ENCODE data around the gene RCE1. TPM values are rescaled to one million over a fixed set of nuclear protein-coding genes. Genes with fewer than 3 reads are reported as not detected.

Gene RCE1
- total RNA-seq, 1 donor = 18.1 TPM

DNA sequence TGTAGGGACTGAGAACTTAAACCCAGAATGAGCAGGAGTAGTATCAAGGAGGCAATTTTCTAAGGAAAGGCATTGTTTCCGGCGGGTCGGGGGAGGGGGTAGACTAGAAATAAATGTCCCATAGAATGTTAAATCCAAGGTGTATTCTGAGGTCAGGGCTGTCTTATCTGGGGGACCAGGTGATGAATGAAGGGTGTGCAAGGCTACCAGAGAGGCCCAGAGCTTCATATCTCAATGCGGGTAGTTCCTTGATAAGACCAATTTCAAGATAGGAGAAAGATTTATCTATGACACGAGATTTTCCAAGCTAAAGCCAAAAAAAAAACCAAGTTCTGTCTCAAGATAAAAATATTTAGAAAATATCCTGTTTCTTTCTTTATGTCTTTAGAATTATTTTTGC lies 8.3 kb upstream of the RCE1 start:
- Histone ChIP-seq H3K4me3 (ENCODE audit: insufficient read depth, low read length) (no peak overlapping the region), H3K4me2 (ENCODE audit: insufficient read depth, low read length) (no peak overlapping the region), H3K27me3 (ENCODE audit: insufficient read depth, low read length) (no peaks in the 10 kb centered on the region), H3K4me1 (ENCODE audit: insufficient read depth, low read length) (peaks cover 13% of the 10 kb centered on the region), H3K79me2 (ENCODE audit: insufficient read depth, low read length) (peaks cover 6% of the 10 kb centered on the region), H3K36me3 (ENCODE audit: insufficient read depth, low read length) (no peaks in the 10 kb centered on the region), H2AFZ (ENCODE audit: low read length) (no peak overlapping the region), H3K27ac (ENCODE audit: low read depth, low read length) (peak overlapping the region; percentile 54), H4K20me1 (ENCODE audit: insufficient read depth, low read length) (no peaks in the 10 kb centered on the region), H3K9me3 (ENCODE audit: low read depth, low read length) (no peaks in the 10 kb centered on the region)
- TF ChIP-seq, protein P1, sequence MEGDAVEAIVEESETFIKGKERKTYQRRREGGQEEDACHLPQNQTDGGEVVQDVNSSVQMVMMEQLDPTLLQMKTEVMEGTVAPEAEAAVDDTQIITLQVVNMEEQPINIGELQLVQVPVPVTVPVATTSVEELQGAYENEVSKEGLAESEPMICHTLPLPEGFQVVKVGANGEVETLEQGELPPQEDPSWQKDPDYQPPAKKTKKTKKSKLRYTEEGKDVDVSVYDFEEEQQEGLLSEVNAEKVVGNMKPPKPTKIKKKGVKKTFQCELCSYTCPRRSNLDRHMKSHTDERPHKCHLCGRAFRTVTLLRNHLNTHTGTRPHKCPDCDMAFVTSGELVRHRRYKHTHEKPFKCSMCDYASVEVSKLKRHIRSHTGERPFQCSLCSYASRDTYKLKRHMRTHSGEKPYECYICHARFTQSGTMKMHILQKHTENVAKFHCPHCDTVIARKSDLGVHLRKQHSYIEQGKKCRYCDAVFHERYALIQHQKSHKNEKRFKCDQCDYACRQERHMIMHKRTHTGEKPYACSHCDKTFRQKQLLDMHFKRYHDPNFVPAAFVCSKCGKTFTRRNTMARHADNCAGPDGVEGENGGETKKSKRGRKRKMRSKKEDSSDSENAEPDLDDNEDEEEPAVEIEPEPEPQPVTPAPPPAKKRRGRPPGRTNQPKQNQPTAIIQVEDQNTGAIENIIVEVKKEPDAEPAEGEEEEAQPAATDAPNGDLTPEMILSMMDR (IDR thresholded peaks at IDR 0.05; ENCODE audit: extremely low read depth, low read depth, low read length) = no peak
- no peak for DNase-seq (ENCODE audit: insufficient read length, low spot score, missing footprints)

DNA sequence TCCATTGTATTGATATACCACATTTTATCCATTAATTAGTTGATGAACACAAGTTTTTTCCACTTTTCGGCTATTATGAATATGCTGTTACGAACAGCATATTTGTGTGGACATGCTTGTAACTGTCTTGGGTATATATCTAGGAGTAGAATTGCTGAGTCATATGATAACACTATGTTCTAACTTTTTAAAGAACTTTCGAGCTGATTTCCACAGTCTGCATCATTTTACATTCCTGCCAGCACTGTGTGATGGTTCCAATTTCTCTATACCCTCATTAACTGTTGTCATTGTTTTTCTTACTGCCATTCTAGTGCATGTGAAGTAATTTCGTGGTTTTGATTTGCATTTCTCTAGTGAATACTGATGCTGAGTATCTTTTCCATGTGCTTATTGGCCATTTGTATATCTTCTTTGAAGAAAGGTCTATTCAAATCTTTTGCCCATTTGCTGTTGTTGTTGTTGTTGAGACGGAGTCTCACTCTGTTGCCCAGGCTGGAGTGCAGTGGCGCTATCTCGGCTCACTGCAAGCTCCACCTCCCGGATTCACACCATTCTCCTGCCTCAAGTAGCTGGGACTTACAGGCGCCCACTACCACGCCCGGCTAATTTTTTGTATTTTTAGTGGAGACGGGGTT lies 7.4 kb upstream of the RCE1 start:
- peaks cover 5% of the 10 kb centered on the region for H4K20me1 ChIP-seq (ENCODE audit: insufficient read depth, low read length)
- H3K9me3 ChIP-seq (ENCODE audit: low read depth, low read length) = no peaks in the 10 kb centered on the region
- H3K79me2 ChIP-seq (ENCODE audit: insufficient read depth, low read length) = peaks cover 15% of the 10 kb centered on the region
- H3K4me2 ChIP-seq (ENCODE audit: insufficient read depth, low read length) = no peak overlapping the region
- H3K36me3 ChIP-seq (ENCODE audit: insufficient read depth, low read length) = no peaks in the 10 kb centered on the region
- no peaks in the 10 kb centered on the region for H3K27me3 ChIP-seq (ENCODE audit: insufficient read depth, low read length)
- TF ChIP-seq, protein P1 (IDR thresholded peaks at IDR 0.05; ENCODE audit: extremely low read depth, low read depth, low read length) = no peak
- no peak overlapping the region for H2AFZ ChIP-seq (ENCODE audit: low read length)
- H3K4me3 ChIP-seq (ENCODE audit: insufficient read depth, low read length) = no peak overlapping the region
- peak overlapping the region; percentile 54 for H3K27ac ChIP-seq (ENCODE audit: low read depth, low read length)
- DNase-seq (ENCODE audit: insufficient read length, low spot score, missing footprints) = peak; percentile 37
- H3K4me1 ChIP-seq (ENCODE audit: insufficient read depth, low read length) = peaks cover 13% of the 10 kb centered on the region

GRCh38 chr11:66840317-66841091 lies 2.7 kb upstream of the RCE1 start:
- peaks cover 31% of the 10 kb centered on the region for H3K4me1 ChIP-seq (ENCODE audit: insufficient read depth, low read length)
- no peak overlapping the region for H3K4me3 ChIP-seq (ENCODE audit: insufficient read depth, low read length)
- TF ChIP-seq, protein P1 (IDR thresholded peaks at IDR 0.05; ENCODE audit: extremely low read depth, low read depth, low read length) = no peak
- H3K4me2 ChIP-seq (ENCODE audit: insufficient read depth, low read length) = no peak overlapping the region
- peaks cover 58% of the 10 kb centered on the region for H3K79me2 ChIP-seq (ENCODE audit: insufficient read depth, low read length)
- peaks cover 4% of the 10 kb centered on the region for H3K36me3 ChIP-seq (ENCODE audit: insufficient read depth, low read length)
- peak overlapping the region; percentile 8 for H3K27ac ChIP-seq (ENCODE audit: low read depth, low read length)
- H2AFZ ChIP-seq (ENCODE audit: low read length) = no peak overlapping the region
- DNase-seq (ENCODE audit: insufficient read length, low spot score, missing footprints) = peak; percentile 38
- peaks cover 30% of the 10 kb centered on the region for H4K20me1 ChIP-seq (ENCODE audit: insufficient read depth, low read length)
- H3K9me3 ChIP-seq (ENCODE audit: low read depth, low read length) = no peaks in the 10 kb centered on the region
- no peaks in the 10 kb centered on the region for H3K27me3 ChIP-seq (ENCODE audit: insufficient read depth, low read length)

DNA sequence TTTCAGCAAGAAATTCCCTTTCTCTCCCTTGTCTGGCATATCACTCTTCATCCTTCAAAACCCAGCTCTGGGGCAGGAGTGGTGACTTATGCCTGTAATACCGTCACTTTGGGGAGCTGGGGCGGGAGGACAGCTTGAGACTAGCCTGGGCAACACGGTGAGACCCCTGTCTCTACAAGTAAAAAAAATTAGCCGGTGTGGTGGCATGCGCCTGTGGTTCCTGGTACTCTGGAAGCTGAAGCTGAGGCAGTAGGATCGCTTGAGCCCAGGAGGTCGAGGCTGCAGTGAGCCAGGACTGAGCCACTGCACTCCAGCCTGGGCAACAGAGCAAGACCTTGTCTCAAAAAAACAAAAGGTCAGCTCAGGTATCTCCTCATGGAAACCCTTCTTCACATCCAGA lies 1.4 kb upstream of the RCE1 start:
- Histone ChIP-seq H2AFZ (ENCODE audit: low read length) (no peak overlapping the region), H3K4me1 (ENCODE audit: insufficient read depth, low read length) (peaks cover 21% of the 10 kb centered on the region), H3K4me3 (ENCODE audit: insufficient read depth, low read length) (peak overlapping the region; percentile 84), H3K36me3 (ENCODE audit: insufficient read depth, low read length) (peaks cover 13% of the 10 kb centered on the region), H3K4me2 (ENCODE audit: insufficient read depth, low read length) (peak overlapping the region; percentile 99), H3K79me2 (ENCODE audit: insufficient read depth, low read length) (peaks cover 63% of the 10 kb centered on the region), H3K27me3 (ENCODE audit: insufficient read depth, low read length) (no peaks in the 10 kb centered on the region), H3K9me3 (ENCODE audit: low read depth, low read length) (no peaks in the 10 kb centered on the region), H4K20me1 (ENCODE audit: insufficient read depth, low read length) (peaks cover 30% of the 10 kb centered on the region), H3K27ac (ENCODE audit: low read depth, low read length) (peak overlapping the region; percentile 97)
- TF ChIP-seq, protein P1 (IDR thresholded peaks at IDR 0.05; ENCODE audit: extremely low read depth, low read depth, low read length) = no peak
- no peak for DNase-seq (ENCODE audit: insufficient read length, low spot score, missing footprints)
